NB4 (cell line): Measurements from ENCODE around the gene OR10H2.

ENCODE experiments used
- DNase-seq: peaks from one replicate; pipeline ENCODE4 v3.0.0; 2010; ENCODE audit warnings: low read depth
- H3K4me3 ChIP-seq: one replicate; pipeline ENCODE4 v1.5.1; 2011; ENCODE audit warnings: mild to moderate bottlenecking, low read depth, low read length, moderate library complexity
- CTCF ChIP-seq: IDR thresholded peaks from one replicate; pipeline ENCODE4 v1.5.1; 2012; ENCODE audit warnings: low read depth, low read length
- MAX ChIP-seq: IDR thresholded peaks from 2 replicates; pipeline ENCODE4 v1.6.1; 2011; ENCODE audit warnings: low read depth, low read length
- MYC ChIP-seq: IDR thresholded peaks from 2 replicates; pipeline ENCODE4 v1.6.1; 2011; ENCODE audit warnings: low read depth, low read length
- POLR2A ChIP-seq: IDR thresholded peaks from 2 replicates; pipeline ENCODE4 v1.6.1; 2011; ENCODE audit warnings: mild to moderate bottlenecking; ENCODE audit not compliant: insufficient read length; ENCODE audit errors: extremely low read depth

The OR10H2 gene

GRCh38 chr19:15721268-15721667 lies 6.6 kb upstream of the OR10H2 start:
- DNase-seq, result no peak
- no peak for TF ChIP-seq CTCF
- no peak for TF ChIP-seq MYC
- TF ChIP-seq POLR2A, result no peak
- TF ChIP-seq MAX, result no peak
- no peak overlapping the region for H3K4me3 ChIP-seq

GRCh38 chr19:15722956-15723355 lies 4.9 kb upstream of the OR10H2 start:
- TF ChIP-seq POLR2A (no peak), MYC (no peak), MAX (no peak), CTCF (no peak)
- no peak overlapping the region for H3K4me3 ChIP-seq
- DNase-seq, result no peak

- H3K4me3 ChIP-seq, result no peak overlapping the region
- no peak for DNase-seq
- no peak for TF ChIP-seq CTCF
- no peak for TF ChIP-seq MAX
- TF ChIP-seq MYC, result no peak
- TF ChIP-seq POLR2A, result no peak
These were observed 2.7 kb downstream of the OR10H2 start for GRCh38 chr19:15730538-15730937.

GRCh38 chr19:15732388-15732787 lies 4.6 kb downstream of the OR10H2 start:
- TF ChIP-seq CTCF (no peak), MAX (no peak), POLR2A (no peak), MYC (no peak)
- no peak for DNase-seq
- no peak overlapping the region for H3K4me3 ChIP-seq

- DNase-seq, result no peak
- TF ChIP-seq CTCF (no peak), POLR2A (no peak), MYC (no peak), MAX (no peak)
- no peak overlapping the region for H3K4me3 ChIP-seq
These were observed 6.1 kb downstream of the OR10H2 start for GRCh38 chr19:15733895-15734294.

GRCh38 chr19:15737722-15738121 lies 9.9 kb downstream of the OR10H2 start, which contains the start of gene OR10H3:
Gene OR10H3, plus strand, starts transcription at chr19:15737985. Its CDS starts 3,408 bp downstream, at chr19:15741393.
- no peak within 1 kb of the TSS for H3K4me3 ChIP-seq
- no peak for TF ChIP-seq CTCF
- TF ChIP-seq POLR2A, result no peak
- no peak for TF ChIP-seq MAX
- TF ChIP-seq MYC, result no peak
- DNase-seq, result no peak
